HuH-7 (cell line): ENCODE results near the gene KCNIP4.
A peak's percentile ranks its signal among the peaks of the same experiment; 100 is the strongest.
"Not testable (repeated sequence)": the region's sequence is repeated elsewhere in the genome, so short reads cannot be mapped to it uniquely, and the experiment has no call there.

Experiments
- DNase-seq: peaks from one replicate; pipeline ENCODE4 v3.0.0; 2011; ENCODE audit warnings: low spot score

KCNIP4 gene

DNA sequence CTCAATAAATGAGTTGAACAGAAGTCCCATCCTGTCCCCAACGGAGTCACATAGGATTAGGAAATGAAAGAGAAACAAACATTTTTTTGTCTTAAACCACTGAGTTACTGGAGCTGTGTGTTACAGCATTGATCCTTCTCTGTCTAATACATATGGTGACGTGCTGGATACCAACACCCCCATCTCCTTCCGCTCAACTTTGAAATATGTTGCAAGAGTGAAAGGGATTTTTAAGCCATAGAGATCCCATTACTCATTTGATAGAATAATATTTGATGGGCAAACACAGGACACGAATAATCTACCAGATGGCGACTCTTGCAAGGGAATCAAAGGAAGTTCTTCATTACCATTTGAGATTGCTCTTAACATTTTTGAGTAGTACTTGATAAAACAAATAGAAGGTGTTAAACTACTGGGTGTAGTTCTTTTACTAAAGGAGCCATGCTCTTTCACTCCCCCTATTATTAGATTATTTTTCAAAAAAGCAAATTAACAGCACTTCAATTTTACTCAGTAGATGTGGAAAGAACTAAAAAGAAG, 1107.9 kb downstream of the KCNIP4 start:
- DNase-seq = no peak

DNA sequence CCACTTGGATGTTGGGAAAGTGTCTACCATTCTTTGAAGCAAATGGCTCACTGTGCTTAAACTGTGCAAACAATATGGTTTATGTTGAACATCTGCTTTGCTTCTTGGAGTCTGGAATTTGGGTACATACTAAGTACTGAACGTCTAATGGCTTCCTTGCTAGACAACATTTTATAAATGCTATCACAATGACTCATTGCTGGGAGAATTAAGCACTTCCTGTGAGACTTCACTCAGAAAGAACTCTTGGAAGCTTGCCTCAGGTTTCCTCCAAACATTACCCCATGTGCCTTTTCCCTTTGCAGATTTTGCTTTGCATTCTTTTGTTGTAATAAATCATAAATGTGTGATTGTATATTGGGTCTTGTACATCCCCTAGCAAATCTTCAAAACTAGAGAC, 1108.6 kb downstream of the KCNIP4 start:
- no peak for DNase-seq

DNA sequence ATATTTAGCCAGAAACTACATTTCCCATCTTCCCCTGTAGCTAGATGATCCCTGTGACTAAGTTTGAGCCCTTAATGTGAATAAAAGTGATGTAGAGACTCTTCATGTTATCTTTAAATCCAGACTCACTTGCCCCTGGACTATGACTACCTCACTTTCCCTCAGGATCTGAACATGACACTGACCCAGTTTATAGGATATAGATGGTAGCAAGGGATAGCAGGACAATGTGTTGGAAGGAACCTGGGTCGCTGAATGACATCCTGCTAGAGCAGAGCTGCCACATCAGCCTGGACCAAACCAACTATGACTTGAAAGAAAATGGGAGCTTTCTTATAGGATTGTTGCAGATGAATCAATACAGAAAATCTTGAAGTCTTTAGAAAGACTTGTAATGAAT, 1110.1 kb downstream of the KCNIP4 start:
- no peak for DNase-seq

DNA sequence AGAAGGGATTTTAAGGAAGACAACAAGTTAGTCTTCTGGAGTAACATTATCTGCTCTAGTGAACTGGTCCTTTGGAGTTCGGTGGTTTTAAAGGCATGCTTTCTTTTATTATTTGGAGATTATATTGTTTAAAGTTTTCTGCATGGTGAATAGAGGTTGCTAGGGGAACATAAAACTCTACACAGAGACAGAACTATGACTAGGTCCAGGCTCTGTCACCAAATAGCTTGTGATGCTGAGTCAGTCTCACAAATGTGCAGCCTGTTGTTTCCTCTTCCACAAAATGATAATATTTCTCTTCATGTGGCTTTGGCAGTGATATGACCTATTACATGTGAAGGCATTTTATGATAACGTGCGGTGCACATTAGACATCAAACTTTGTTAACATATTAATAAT, 1115.7 kb downstream of the KCNIP4 start:
- DNase-seq = no peak

DNA sequence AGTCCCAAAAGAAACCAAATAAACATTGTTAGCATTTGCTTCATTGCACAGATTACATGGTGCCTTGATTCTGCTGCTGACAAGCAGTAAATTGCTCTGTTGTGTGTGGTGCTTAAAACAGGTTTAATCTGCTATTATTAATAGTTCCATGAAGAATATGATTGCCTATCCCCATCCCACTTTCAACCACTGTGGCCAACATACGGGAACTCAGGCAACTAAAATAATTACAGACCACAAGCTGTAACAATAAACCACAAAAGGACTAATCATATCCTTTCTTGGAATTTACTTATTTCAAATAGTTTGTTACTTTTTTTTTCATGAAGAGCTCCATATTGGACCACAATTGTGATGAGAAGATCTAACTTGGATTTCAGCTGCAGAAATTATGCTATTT, 1116.8 kb downstream of the KCNIP4 start:
- no peak for DNase-seq

GRCh38 chr4:20829617-20830357, 1118.8 kb downstream of the KCNIP4 start:
- no peak for DNase-seq

DNA sequence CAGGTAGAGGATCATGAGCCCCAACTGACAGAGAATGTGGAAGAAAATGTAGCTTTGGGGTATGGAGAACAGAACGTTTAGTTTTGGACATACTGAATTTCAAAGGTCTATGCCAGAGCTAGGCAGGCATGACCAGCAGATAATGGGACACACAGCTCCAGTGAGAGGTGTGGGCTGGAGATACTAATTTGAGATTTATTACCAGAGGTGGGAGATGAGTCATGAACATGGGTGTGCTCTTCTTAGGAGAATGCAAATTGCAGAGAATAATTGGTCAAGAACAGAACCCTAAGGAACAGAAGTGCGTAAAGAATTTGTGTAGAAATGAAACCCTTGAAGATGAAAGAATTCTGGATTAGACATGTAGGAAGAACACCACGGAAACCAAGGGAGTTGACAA, 1123.1 kb downstream of the KCNIP4 start:
- DNase-seq = no peak

- DNase-seq = no peak
Measured at GRCh38 chr4:20816287-20816686, 1132.3 kb downstream of the KCNIP4 start.

DNA sequence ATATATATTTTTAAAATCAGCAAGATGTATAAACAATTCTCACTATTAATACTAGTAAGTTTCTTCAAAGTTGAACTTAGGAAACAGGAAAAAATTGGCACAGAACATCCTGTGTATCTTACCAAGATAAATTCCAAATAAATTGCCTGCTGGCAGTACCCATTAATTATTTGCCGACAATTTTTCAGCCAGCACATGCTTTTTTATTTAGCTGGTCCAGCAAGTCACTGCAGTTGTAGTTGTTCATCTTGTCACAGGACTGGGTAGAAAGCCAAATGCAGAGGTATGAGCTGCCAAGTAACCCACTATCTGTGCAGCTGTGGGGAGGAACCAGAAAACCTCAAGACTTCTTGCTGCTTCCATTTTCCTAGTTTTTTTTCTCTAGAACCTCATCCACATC, 1134.9 kb downstream of the KCNIP4 start:
- no peak for DNase-seq

- DNase-seq = no peak
Measured at GRCh38 chr4:20809812-20810211, 1138.8 kb downstream of the KCNIP4 start.

DNA sequence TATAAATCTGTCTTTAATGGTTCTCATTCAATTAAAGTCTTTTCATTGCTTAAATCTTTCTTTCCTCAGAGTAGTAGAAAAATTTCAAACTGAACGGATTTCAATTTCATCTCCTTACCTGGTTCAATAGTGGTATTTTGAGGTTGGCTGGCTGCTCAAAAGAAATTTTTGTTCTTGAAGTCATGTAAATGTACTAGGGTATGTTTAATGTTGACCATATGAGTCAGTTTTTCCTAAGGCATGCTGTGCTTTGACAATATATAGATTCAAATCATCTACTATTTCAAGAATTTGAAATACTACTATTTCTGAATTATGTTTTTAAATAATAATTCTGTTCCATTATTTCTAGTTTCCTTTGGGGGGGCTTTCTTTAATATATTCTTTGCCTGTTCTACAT, 1142.9 kb downstream of the KCNIP4 start:
- no peak for DNase-seq

DNA sequence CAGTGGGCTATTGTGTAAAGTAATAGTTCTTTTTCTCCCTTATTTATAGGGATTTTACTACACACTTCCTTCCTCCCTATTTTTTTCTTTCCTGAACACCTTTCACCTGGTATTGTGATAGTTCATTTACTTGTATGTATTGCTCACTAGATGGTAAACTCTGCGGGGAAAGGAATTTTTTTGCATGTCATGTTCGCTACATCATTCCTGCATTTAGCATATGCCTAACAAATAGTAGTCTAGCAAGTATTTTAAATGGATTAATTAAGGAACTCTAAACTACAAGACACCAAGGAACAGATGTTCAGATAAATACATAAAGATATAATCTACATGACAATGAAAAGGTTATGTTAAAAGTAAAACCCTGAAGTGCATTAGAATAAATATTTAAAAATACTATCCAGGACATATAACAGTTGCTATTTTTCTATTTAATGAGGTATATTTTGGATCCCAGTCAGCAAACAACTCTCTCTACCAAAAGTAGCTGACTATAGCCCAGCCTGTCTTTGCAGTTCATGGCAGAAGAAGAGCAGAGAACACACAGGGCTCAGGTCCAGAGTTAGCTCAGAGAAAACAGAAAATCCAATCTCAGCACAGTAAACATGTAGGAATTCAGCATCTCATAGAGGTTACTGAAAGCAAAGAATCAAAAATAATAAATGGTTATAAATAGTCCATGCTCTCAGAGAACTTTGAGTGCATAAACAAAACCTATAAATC, 1160.5 kb downstream of the KCNIP4 start:
- DNase-seq = no peak

DNA sequence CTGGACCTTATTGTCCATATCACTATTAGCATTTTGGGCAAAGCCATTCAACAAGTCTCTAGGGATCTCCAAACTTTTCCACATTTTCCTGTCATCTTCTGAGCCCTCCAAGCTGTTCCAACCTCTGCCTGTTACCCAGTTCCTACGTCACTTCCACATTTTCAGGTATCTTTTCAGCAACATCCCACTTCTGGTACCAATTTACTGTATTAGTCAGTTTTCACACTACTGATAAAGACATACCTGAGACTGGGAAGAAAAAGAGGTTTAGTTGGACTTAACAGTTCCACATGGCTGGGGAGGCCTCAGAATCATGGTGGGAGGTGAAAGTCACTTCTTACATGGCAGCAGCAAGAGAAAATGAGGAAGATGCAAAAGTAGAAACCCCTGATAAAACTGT, 1165.4 kb downstream of the KCNIP4 start:
- not testable (repeated sequence) for DNase-seq

DNA sequence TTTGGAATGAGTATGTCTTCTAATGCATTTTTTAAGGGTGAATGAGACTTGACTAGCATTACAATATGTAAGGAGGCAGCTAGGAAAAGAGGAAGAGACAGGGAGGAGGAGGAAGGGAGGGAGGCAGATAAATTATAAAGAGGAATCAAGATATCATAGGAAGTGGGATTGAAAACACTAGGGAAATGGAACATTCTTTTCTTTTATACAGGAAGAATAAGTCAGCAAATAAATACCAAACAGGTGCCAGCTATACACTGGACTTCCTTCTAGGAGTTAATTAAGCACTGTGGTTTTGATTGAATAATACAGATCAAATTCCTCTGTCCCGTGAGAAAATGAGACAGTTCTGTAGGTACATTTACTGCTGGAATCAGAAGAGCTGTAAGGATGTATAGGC, 1169.7 kb downstream of the KCNIP4 start:
- no peak for DNase-seq

- peak; percentile 46 for DNase-seq
Measured at GRCh38 chr4:20773144-20773997, 1175.2 kb downstream of the KCNIP4 start.

- DNase-seq = no peak
Measured at GRCh38 chr4:20764366-20764992, 1184.1 kb downstream of the KCNIP4 start.

DNA sequence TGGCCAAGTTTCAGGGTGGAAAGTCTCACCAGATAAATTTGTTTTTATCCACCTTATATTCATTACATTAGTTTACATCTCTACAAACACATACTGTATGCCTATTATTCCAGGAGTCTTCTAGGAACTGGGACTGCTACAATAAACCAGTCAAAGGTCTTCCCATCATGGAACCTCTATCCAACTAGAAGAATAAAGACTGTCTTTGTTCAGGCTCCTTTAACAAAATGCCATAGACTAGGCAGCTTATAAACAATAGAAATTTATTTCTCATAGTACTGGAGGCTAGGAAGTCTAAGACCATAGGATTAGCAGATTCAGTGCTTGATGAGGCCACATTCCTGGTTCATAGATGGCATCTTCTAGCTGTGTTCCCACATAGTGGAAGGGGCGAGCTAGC, 1186.7 kb downstream of the KCNIP4 start:
- DNase-seq = no peak

- no peak for DNase-seq
Measured at GRCh38 chr4:20761382-20761781, 1187.2 kb downstream of the KCNIP4 start.

GRCh38 chr4:20760053-20760452, 1188.5 kb downstream of the KCNIP4 start:
- DNase-seq = peak; percentile 5

GRCh38 chr4:20754036-20754435, 1194.5 kb downstream of the KCNIP4 start:
- no peak for DNase-seq

DNA sequence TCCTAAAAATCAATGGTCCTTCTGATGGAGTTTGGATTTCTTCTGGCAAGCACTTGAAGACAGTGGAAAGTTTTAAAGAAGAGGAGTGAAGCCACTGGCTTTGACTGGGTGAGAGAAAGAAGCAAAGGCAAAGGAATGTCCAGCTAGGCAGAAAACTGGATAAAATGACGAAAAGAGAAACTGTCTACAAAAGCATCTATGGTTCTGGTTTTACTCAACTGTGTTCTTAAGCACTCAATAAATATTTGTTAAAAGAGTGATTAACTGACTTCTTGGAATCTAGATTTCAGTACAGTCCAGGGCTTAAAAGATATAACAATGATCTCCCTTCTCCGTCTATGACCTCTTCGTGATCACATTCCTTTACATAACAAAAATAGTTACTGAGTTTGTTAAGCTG, 1195.9 kb downstream of the KCNIP4 start:
- no peak for DNase-seq

DNA sequence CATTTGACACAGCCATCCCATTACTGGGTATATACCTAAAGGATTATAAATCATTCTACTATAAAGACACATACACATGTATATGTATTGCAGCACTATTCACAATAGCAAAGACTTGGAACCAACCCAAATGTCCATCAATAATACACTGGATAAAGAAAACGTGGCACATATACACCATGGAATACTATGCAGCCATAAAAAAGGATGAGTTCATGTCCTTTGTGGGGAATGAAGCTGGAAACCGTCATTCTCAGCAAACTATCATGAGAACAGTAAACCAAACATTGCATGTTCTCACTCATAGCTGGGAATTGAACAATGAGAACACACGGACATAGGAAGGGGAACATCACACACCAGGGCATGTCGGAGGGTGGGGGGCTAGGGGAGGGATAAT, 1202.6 kb downstream of the KCNIP4 start:
- not testable (repeated sequence) for DNase-seq
